ENCODE data around the gene GGPS1. TPM values are rescaled to one million over a fixed set of nuclear protein-coding genes. Genes with fewer than 3 reads are reported as not detected.
"Not testable (repeated sequence)": the region's sequence is repeated elsewhere in the genome, so short reads cannot be mapped to it uniquely, and the experiment has no call there.

Gene GGPS1
- total RNA-seq: 30.4 and 33.7 TPM in 2 replicates

- DNase-seq (ENCODE audit: low spot score): peak; percentile 94
- no peaks in the 10 kb centered on the region for H3K27me3 Mint-ChIP-seq (ENCODE audit: low read depth)
- H3K4me1 Mint-ChIP-seq (ENCODE audit: low read depth): peaks cover 39% of the 10 kb centered on the region
- no peak within 1 kb of the TSS for H3K4me3 Mint-ChIP-seq (ENCODE audit: low read depth)
- H3K36me3 Mint-ChIP-seq (ENCODE audit: low read depth): peaks cover 32% of the 10 kb centered on the region
- H3K9me3 Mint-ChIP-seq: no peaks in the 10 kb centered on the region
- H3K27ac Mint-ChIP-seq: peak within 1 kb of the TSS; percentile 88
- intact Hi-C loops (cut with micrococcal nuclease): loop anchor here (1.0 to 10.0 kb wide), 12 partner anchors 24 to 955 kb away; partner anchors contain the start of genes B3GALNT2, COA6, LYST and RBM34
These were observed at the start of gene GGPS1 for GRCh38 chr1:235328271-235329138. TSS of gene GGPS1 (plus strand) at chr1:235328570. CDS start at chr1:235335265, 6,695 bp downstream.

- Mint-ChIP-seq H3K36me3 (ENCODE audit: low read depth) (peaks cover 3% of the 10 kb centered on the region), H3K27me3 (ENCODE audit: low read depth) (no peaks in the 10 kb centered on the region), H3K4me3 (ENCODE audit: low read depth) (no peak overlapping the region), H3K4me1 (ENCODE audit: low read depth) (peaks cover 28% of the 10 kb centered on the region), H3K27ac (no peak overlapping the region), H3K9me3 (no peaks in the 10 kb centered on the region)
- no peak for DNase-seq (ENCODE audit: low spot score)
- intact Hi-C loops (cut with micrococcal nuclease): loop anchor here (2.0 kb wide), 1 partner anchor 18 kb away; no protein-coding TSS in a partner anchor
These were observed 49.5 kb upstream of the GGPS1 start for GRCh38 chr1:235278915-235279292.

- Mint-ChIP-seq H3K9me3 (no peaks in the 10 kb centered on the region), H3K27me3 (ENCODE audit: low read depth) (no peaks in the 10 kb centered on the region), H3K36me3 (ENCODE audit: low read depth) (peaks cover 3% of the 10 kb centered on the region), H3K4me1 (ENCODE audit: low read depth) (peaks cover 28% of the 10 kb centered on the region), H3K27ac (no peak overlapping the region), H3K4me3 (ENCODE audit: low read depth) (no peak overlapping the region)
- DNase-seq (ENCODE audit: low spot score): no peak
- intact Hi-C loops (cut with micrococcal nuclease): loop anchor here (2.0 kb wide), 1 partner anchor 17 kb away; no protein-coding TSS in a partner anchor
These were observed 48.7 kb upstream of the GGPS1 start for GRCh38 chr1:235279694-235280093.

- DNase-seq (ENCODE audit: low spot score): no peak
- intact Hi-C loops (cut with micrococcal nuclease): no loop called here
- H3K4me1 Mint-ChIP-seq (ENCODE audit: low read depth): peaks cover 25% of the 10 kb centered on the region
- H3K36me3 Mint-ChIP-seq (ENCODE audit: low read depth): peaks cover 3% of the 10 kb centered on the region
- H3K9me3 Mint-ChIP-seq: no peaks in the 10 kb centered on the region
- H3K27me3 Mint-ChIP-seq (ENCODE audit: low read depth): no peaks in the 10 kb centered on the region
- H3K27ac Mint-ChIP-seq: no peak overlapping the region
- no peak overlapping the region for H3K4me3 Mint-ChIP-seq (ENCODE audit: low read depth)
These were observed 47.9 kb upstream of the GGPS1 start for GRCh38 chr1:235280467-235280866.

GRCh38 chr1:235283636-235284035, 44.7 kb upstream of the GGPS1 start:
- intact Hi-C loops (cut with micrococcal nuclease); H3K27ac Mint-ChIP-seq; H3K36me3 Mint-ChIP-seq (ENCODE audit: low read depth); H3K27me3 Mint-ChIP-seq (ENCODE audit: low read depth); DNase-seq (ENCODE audit: low spot score); H3K9me3 Mint-ChIP-seq; H3K4me3 Mint-ChIP-seq (ENCODE audit: low read depth): not testable (repeated sequence)
- peaks cover 29% of the 10 kb centered on the region for H3K4me1 Mint-ChIP-seq (ENCODE audit: low read depth)

GRCh38 chr1:235284231-235284769, 44.1 kb upstream of the GGPS1 start:
- Mint-ChIP-seq H3K36me3 (ENCODE audit: low read depth) (no peaks in the 10 kb centered on the region), H3K27ac (no peak overlapping the region), H3K27me3 (ENCODE audit: low read depth) (no peaks in the 10 kb centered on the region), H3K9me3 (no peaks in the 10 kb centered on the region), H3K4me1 (ENCODE audit: low read depth) (peaks cover 27% of the 10 kb centered on the region), H3K4me3 (ENCODE audit: low read depth) (no peak overlapping the region)
- intact Hi-C loops (cut with micrococcal nuclease): no loop called here
- no peak for DNase-seq (ENCODE audit: low spot score)

- DNase-seq (ENCODE audit: low spot score): no peak
- peaks cover 30% of the 10 kb centered on the region for H3K4me1 Mint-ChIP-seq (ENCODE audit: low read depth)
- intact Hi-C loops (cut with micrococcal nuclease): no loop called here
- H3K27me3 Mint-ChIP-seq (ENCODE audit: low read depth): no peaks in the 10 kb centered on the region
- no peak overlapping the region for H3K4me3 Mint-ChIP-seq (ENCODE audit: low read depth)
- no peaks in the 10 kb centered on the region for H3K9me3 Mint-ChIP-seq
- H3K27ac Mint-ChIP-seq: no peak overlapping the region
- H3K36me3 Mint-ChIP-seq (ENCODE audit: low read depth): peaks cover 2% of the 10 kb centered on the region
These were observed 41.7 kb upstream of the GGPS1 start for GRCh38 chr1:235286667-235287066.

- Mint-ChIP-seq H3K4me1 (ENCODE audit: low read depth) (peaks cover 31% of the 10 kb centered on the region), H3K9me3 (no peaks in the 10 kb centered on the region), H3K27me3 (ENCODE audit: low read depth) (no peaks in the 10 kb centered on the region), H3K4me3 (ENCODE audit: low read depth) (no peak overlapping the region), H3K36me3 (ENCODE audit: low read depth) (peaks cover 2% of the 10 kb centered on the region), H3K27ac (no peak overlapping the region)
- DNase-seq (ENCODE audit: low spot score): no peak
- intact Hi-C loops (cut with micrococcal nuclease): no loop called here
These were observed 41.0 kb upstream of the GGPS1 start for GRCh38 chr1:235287208-235287882.

GRCh38 chr1:235289859-235290739, 38.3 kb upstream of the GGPS1 start:
- intact Hi-C loops (cut with micrococcal nuclease): no loop called here
- no peaks in the 10 kb centered on the region for H3K27me3 Mint-ChIP-seq (ENCODE audit: low read depth)
- H3K4me3 Mint-ChIP-seq (ENCODE audit: low read depth): no peak overlapping the region
- peaks cover 34% of the 10 kb centered on the region for H3K4me1 Mint-ChIP-seq (ENCODE audit: low read depth)
- no peak for DNase-seq (ENCODE audit: low spot score)
- H3K36me3 Mint-ChIP-seq (ENCODE audit: low read depth): peaks cover 2% of the 10 kb centered on the region
- H3K9me3 Mint-ChIP-seq: no peaks in the 10 kb centered on the region
- H3K27ac Mint-ChIP-seq: no peak overlapping the region

GRCh38 chr1:235290740-235291502, 37.4 kb upstream of the GGPS1 start:
- intact Hi-C loops (cut with micrococcal nuclease): no loop called here
- H3K4me1 Mint-ChIP-seq (ENCODE audit: low read depth): peaks cover 33% of the 10 kb centered on the region
- no peak for DNase-seq (ENCODE audit: low spot score)
- H3K27ac Mint-ChIP-seq: no peak overlapping the region
- H3K4me3 Mint-ChIP-seq (ENCODE audit: low read depth): no peak overlapping the region
- H3K27me3 Mint-ChIP-seq (ENCODE audit: low read depth): no peaks in the 10 kb centered on the region
- peaks cover 3% of the 10 kb centered on the region for H3K9me3 Mint-ChIP-seq
- H3K36me3 Mint-ChIP-seq (ENCODE audit: low read depth): peaks cover 6% of the 10 kb centered on the region

GRCh38 chr1:235291599-235292091, 36.7 kb upstream of the GGPS1 start:
- H3K27ac Mint-ChIP-seq: no peak overlapping the region
- H3K27me3 Mint-ChIP-seq (ENCODE audit: low read depth): no peaks in the 10 kb centered on the region
- no peak for DNase-seq (ENCODE audit: low spot score)
- H3K4me1 Mint-ChIP-seq (ENCODE audit: low read depth): peaks cover 29% of the 10 kb centered on the region
- peaks cover 4% of the 10 kb centered on the region for H3K9me3 Mint-ChIP-seq
- no peak overlapping the region for H3K4me3 Mint-ChIP-seq (ENCODE audit: low read depth)
- H3K36me3 Mint-ChIP-seq (ENCODE audit: low read depth): peaks cover 7% of the 10 kb centered on the region
- intact Hi-C loops (cut with micrococcal nuclease): no loop called here
